OCI-LY7 (cell line): ENCODE data around the gene TNFRSF12A. TPM values are rescaled to one million over a fixed set of nuclear protein-coding genes. Genes with fewer than 3 reads are reported as not detected.

Experiments
- BruUV-seq: library from RNA; stranded (reverse); fragments of 400-500 nt; replicated peaks from 2 replicates; lab custom pipeline; 2021; lab: Mats Ljungman, UMichigan
- CTCF ChIA-PET: fragments of 300-600 bp; sonication (Branson Sonifier 250); formaldehyde crosslinking; loops from one replicate; lab custom pipeline; 2022; ENCODE audit warnings: antibody characterized with exemption; ENCODE audit not compliant: unreplicated experiment; lab: Charles Lee
- POLR2A ChIA-PET: fragments of 300-600 bp; sonication (Branson Sonifier 250); formaldehyde crosslinking; loops from one replicate; lab custom pipeline; 2022; ENCODE audit warnings: antibody characterized with exemption; lab: Charles Lee
- DNase-seq: peaks from one replicate; pipeline ENCODE4 v3.0.0-alpha.2; 2015; ENCODE audit warnings: low spot score
- H2AFZ ChIP-seq: fragments of 200-600 bp; sonication (generic), shearing (Covaris generic); 2 replicates; pipeline ENCODE4 v1.6.1; 2014; ENCODE audit warnings: mild to moderate bottlenecking, antibody characterized with exemption, low read length, moderate library complexity
- H3K27ac ChIP-seq: fragments of 200-600 bp; sonication (generic); 2 replicates; pipeline ENCODE4 v1.5.1; 2014; ENCODE audit warnings: mixed run types, low read depth, mild to moderate bottlenecking, moderate library complexity, low read length, inconsistent platforms; ENCODE audit not compliant: poor library complexity, severe bottlenecking
- H3K36me3 ChIP-seq: fragments of 200-600 bp; sonication (generic); 2 replicates; pipeline ENCODE4 v1.6.1; 2014; ENCODE audit warnings: mild to moderate bottlenecking, antibody characterized with exemption, low read length, moderate library complexity, mixed read lengths; ENCODE audit not compliant: insufficient read depth
- H3K4me1 ChIP-seq: fragments of 200-600 bp; sonication (generic); 2 replicates; pipeline ENCODE4 v1.5.1; 2014; ENCODE audit warnings: mild to moderate bottlenecking, low read length; ENCODE audit not compliant: insufficient read depth, poor library complexity, severe bottlenecking
- H3K4me2 ChIP-seq: fragments of 200-600 bp; sonication (generic); 2 replicates; pipeline ENCODE4 v1.6.1; 2014; ENCODE audit warnings: mild to moderate bottlenecking, low read length
- H3K4me3 ChIP-seq: fragments of 200-600 bp; sonication (generic); 2 replicates; pipeline ENCODE4 v1.5.1; 2014; ENCODE audit warnings: mild to moderate bottlenecking, low read depth, low read length; ENCODE audit not compliant: poor library complexity, severe bottlenecking
- H3K79me2 ChIP-seq: fragments of 200-600 bp; sonication (generic); 2 replicates; pipeline ENCODE4 v1.6.1; 2016; ENCODE audit warnings: low read depth, mild to moderate bottlenecking, low read length, moderate library complexity, mixed read lengths; ENCODE audit not compliant: insufficient read depth
- H3K9me2 ChIP-seq: fragments of 200-600 bp; sonication (generic); 2 replicates; pipeline ENCODE4 v1.6.1; 2016; ENCODE audit warnings: mild to moderate bottlenecking, low read length, mixed read lengths; ENCODE audit not compliant: insufficient read depth
- H3K9me3 ChIP-seq: fragments of 200-600 bp; sonication (generic); 2 replicates; pipeline ENCODE4 v1.6.1; 2014; ENCODE audit warnings: mild to moderate bottlenecking, mixed run types, low read length, mixed read lengths
- H4K20me1 ChIP-seq: fragments of 200-600 bp; sonication (generic); 2 replicates; pipeline ENCODE4 v1.6.1; 2014; ENCODE audit warnings: mild to moderate bottlenecking, antibody characterized with exemption, low read length, moderate library complexity, mixed read lengths; ENCODE audit not compliant: insufficient read depth
- EZH2phosphoT487 ChIP-seq: fragments of 200-600 bp; sonication (generic); IDR thresholded peaks from 2 replicates; pipeline ENCODE4 v1.6.1; 2018; ENCODE audit warnings: low read depth, borderline replicate concordance, mild to moderate bottlenecking, mixed run types, antibody characterized with exemption, low read length, moderate library complexity, mixed read lengths
- intact Hi-C: fragments of 100-400 bp; cut with micrococcal nuclease; formaldehyde crosslinking; loops from one replicate; pipeline ENCODE4 v1.10.0; 2022; ENCODE audit not compliant: unreplicated experiment
- total RNA-seq, 2 experiments: library from RNA; depleted of rRNA in 1 of 2; stranded (reverse); fragments of >200 nt in 1 of 2; shearing (Covaris generic) in 1 of 2; gene quantifications; 2 replicates each; pipeline ENCODE4 v1.2.3, GENCODE V29; 2014 to 2022
- TF ChIP-seq, protein P1 (sequence below): fragments of 200-600 bp; sonication (generic); conservative IDR thresholded peaks from 2 replicates; pipeline ENCODE4 v1.5.1; 2014; ENCODE audit warnings: mild to moderate bottlenecking, antibody characterized with exemption, low read length, moderate library complexity, mixed read lengths

TNFRSF12A gene
- total RNA-seq, 2 experiments from 2014 or later, result 1.9 to 4.9 TPM

DNA sequence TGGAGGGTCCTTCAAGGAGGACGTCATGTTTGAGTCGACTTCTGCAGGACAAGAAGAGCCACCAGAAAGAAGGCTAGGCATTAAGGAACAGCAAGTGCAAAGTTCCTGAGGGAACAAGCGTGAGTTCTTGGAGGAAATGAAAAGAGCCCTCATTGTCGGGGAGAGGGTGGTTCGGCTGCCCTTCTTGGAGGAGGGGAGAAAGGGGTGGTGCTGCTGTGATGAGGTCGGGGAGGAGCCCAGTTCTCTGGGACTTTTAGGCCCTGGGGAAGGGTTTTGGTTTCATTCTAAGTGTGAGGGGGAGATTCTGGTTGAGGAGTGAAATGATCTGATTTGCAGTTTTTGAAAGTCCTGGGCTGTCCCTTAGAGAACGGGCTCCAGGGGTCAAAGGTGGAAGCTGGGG lies 12.5 kb downstream of the TNFRSF12A start:
- intact Hi-C loops, result no loop called here
- ChIA-PET POLR2A (no interaction called here), CTCF (no interaction called here)
- Histone ChIP-seq H3K4me1 (peaks cover 10% of the 10 kb centered on the region), H3K4me3 (no peak overlapping the region), H2AFZ (no peak overlapping the region), H3K79me2 (no peaks in the 10 kb centered on the region), H3K9me3 (no peaks in the 10 kb centered on the region), H3K4me2 (no peak overlapping the region), H4K20me1 (no peaks in the 10 kb centered on the region; the same call in 1 of the 2 replicates), H3K36me3 (peaks cover 3% of the 10 kb centered on the region; the same call in 1 of the 2 replicates), H3K9me2 (no peaks in the 10 kb centered on the region), H3K27ac (no peak overlapping the region)
- TF ChIP-seq, protein P1, sequence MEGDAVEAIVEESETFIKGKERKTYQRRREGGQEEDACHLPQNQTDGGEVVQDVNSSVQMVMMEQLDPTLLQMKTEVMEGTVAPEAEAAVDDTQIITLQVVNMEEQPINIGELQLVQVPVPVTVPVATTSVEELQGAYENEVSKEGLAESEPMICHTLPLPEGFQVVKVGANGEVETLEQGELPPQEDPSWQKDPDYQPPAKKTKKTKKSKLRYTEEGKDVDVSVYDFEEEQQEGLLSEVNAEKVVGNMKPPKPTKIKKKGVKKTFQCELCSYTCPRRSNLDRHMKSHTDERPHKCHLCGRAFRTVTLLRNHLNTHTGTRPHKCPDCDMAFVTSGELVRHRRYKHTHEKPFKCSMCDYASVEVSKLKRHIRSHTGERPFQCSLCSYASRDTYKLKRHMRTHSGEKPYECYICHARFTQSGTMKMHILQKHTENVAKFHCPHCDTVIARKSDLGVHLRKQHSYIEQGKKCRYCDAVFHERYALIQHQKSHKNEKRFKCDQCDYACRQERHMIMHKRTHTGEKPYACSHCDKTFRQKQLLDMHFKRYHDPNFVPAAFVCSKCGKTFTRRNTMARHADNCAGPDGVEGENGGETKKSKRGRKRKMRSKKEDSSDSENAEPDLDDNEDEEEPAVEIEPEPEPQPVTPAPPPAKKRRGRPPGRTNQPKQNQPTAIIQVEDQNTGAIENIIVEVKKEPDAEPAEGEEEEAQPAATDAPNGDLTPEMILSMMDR, result no peak
- no peak for TF ChIP-seq EZH2phosphoT487
- no peak for DNase-seq
- BruUV-seq, result no TSS peak

DNA sequence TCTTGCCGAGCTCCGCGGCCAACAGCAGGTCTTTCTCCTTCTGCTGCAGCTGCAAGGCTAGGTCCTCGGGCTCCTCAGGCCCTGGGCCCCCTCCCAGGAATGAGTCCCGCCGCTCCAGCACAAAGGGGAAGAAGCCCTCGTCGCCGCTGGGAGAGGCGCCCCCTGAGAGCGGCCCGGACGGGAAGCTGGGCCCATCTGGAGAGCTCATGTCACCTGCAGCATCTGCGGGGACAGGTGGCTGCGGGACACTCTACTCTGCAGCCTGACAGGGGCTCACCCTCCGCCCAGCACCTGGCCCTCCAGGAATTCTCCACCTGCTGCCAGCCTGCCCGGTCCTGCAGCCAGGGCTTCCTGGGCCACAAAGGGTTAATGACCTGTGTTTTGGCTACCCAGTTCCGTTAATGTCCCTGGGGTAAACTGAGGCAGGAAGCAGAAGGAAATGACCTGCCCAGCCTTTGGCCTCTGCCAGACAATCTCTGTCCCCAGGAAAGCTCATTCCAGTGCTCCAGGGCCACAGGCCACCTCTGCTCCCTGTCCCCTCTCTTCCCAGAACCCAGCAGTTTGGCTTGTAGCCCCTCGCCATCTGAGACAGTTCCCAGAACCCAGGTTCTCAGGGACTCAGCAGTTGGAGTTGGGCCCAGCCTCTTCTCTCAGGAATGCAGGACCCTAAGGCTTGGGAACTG lies 15.3 kb downstream of the TNFRSF12A start:
- intact Hi-C loops, result no loop called here
- TF ChIP-seq, protein P1, result no peak
- TF ChIP-seq EZH2phosphoT487, result no peak
- Histone ChIP-seq H3K27ac (no peak overlapping the region), H4K20me1 (no peaks in the 10 kb centered on the region), H3K4me3 (no peak overlapping the region), H3K36me3 (no peaks in the 10 kb centered on the region), H3K79me2 (no peaks in the 10 kb centered on the region), H3K4me1 (no peaks in the 10 kb centered on the region), H3K9me3 (no peaks in the 10 kb centered on the region), H2AFZ (no peak overlapping the region), H3K9me2 (no peaks in the 10 kb centered on the region), H3K4me2 (no peak overlapping the region)
- BruUV-seq, result no TSS peak
- no peak for DNase-seq
- POLR2A ChIA-PET, result interaction anchor here (0.6 kb wide), 1 partner anchor 12 kb away, joined by 3 read pairs; the partner anchor contains the start of genes HCFC1R1 and THOC6
- CTCF ChIA-PET, result no interaction called here
